Measurements from ENCODE around the gene SART1. TPM values are rescaled to one million over a fixed set of nuclear protein-coding genes. Genes with fewer than 3 reads are reported as not detected.

The SART1 gene
- total RNA-seq, 1 donor from 2014 or later = 26.0 TPM

DNA sequence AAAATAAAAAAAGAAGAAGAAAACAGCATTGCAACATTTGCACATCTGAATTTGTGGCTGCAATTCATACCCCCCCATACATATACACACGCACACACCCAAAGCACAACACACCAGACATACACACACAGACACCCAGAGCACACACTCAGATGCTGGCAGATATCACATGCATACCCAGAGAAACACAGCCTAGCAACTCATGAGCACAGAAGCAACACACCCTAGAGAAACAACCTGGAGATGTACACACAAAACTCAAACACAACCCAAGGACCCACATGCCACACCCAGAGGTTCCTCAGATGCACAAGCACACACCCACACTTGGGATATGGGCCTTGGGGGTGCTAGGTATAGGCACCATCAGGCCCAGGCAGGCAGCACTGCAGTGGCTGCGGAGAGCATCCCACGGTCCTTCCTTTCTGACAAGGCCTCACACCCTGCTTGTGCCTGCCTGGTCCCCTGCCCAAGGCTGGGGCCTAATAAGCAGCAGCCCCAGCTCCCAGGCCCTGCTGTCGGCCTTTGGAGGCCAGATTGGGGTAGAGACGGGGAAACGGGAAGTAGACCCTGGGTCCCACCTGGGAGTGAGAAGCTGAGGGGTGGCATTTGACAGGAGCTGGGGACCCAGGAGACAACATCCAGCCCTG, 53.4 kb downstream of the SART1 start:
- Histone ChIP-seq H3K4me1 (peaks cover 11% of the 10 kb centered on the region), H3K27me3 (no peaks in the 10 kb centered on the region), H3K9me3 (no peaks in the 10 kb centered on the region), H3K4me3 (no peak overlapping the region), H3K27ac (no peak overlapping the region), H3K36me3 (no peaks in the 10 kb centered on the region)
- intact Hi-C loops (cut with DNase I) = no loop called here
- no peak for DNase-seq (ENCODE audit: extremely low spot score in 2 of 2)
- TF ChIP-seq, protein P1, sequence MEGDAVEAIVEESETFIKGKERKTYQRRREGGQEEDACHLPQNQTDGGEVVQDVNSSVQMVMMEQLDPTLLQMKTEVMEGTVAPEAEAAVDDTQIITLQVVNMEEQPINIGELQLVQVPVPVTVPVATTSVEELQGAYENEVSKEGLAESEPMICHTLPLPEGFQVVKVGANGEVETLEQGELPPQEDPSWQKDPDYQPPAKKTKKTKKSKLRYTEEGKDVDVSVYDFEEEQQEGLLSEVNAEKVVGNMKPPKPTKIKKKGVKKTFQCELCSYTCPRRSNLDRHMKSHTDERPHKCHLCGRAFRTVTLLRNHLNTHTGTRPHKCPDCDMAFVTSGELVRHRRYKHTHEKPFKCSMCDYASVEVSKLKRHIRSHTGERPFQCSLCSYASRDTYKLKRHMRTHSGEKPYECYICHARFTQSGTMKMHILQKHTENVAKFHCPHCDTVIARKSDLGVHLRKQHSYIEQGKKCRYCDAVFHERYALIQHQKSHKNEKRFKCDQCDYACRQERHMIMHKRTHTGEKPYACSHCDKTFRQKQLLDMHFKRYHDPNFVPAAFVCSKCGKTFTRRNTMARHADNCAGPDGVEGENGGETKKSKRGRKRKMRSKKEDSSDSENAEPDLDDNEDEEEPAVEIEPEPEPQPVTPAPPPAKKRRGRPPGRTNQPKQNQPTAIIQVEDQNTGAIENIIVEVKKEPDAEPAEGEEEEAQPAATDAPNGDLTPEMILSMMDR (IDR thresholded peaks at IDR 0.05) = no peak
- TF ChIP-seq POLR2AphosphoS5 (IDR thresholded peaks at IDR 0.05; ENCODE audit: insufficient read depth in 1 of 2, low read depth in 1 of 2) (no peak), POLR2A (IDR thresholded peaks at IDR 0.05) (no peak)

DNA sequence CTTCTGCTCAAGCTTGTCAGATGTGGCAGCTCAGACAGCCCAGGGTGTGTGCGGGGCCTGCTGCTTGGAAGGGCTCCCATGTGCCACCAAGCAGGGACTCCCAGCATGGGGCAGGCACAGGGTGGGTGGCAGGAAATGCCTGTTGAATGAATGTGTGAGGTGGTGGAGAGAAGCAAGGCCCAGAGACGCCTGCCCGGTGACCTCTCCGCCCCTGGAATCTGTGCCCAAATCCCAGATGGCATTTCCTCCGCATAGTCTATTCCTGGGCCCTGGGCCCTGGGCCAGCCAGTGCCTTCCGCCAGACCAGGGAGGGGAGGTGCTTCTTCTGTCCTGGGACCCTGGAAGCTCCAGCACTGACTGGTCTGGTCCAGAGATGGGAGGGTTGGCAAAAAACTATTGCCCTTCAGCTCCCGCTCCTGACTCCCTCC, 53.9 kb downstream of the SART1 start:
- Histone ChIP-seq H3K36me3 (no peaks in the 10 kb centered on the region), H3K27ac (no peak overlapping the region), H3K4me3 (no peak overlapping the region), H3K4me1 (peaks cover 11% of the 10 kb centered on the region), H3K9me3 (no peaks in the 10 kb centered on the region), H3K27me3 (no peaks in the 10 kb centered on the region)
- no peak for DNase-seq (ENCODE audit: extremely low spot score in 2 of 2)
- TF ChIP-seq, protein P1 (IDR thresholded peaks at IDR 0.05) = no peak
- TF ChIP-seq POLR2A (IDR thresholded peaks at IDR 0.05) (no peak), POLR2AphosphoS5 (IDR thresholded peaks at IDR 0.05; ENCODE audit: insufficient read depth in 1 of 2, low read depth in 1 of 2) (no peak)
- intact Hi-C loops (cut with DNase I) = no loop called here

DNA sequence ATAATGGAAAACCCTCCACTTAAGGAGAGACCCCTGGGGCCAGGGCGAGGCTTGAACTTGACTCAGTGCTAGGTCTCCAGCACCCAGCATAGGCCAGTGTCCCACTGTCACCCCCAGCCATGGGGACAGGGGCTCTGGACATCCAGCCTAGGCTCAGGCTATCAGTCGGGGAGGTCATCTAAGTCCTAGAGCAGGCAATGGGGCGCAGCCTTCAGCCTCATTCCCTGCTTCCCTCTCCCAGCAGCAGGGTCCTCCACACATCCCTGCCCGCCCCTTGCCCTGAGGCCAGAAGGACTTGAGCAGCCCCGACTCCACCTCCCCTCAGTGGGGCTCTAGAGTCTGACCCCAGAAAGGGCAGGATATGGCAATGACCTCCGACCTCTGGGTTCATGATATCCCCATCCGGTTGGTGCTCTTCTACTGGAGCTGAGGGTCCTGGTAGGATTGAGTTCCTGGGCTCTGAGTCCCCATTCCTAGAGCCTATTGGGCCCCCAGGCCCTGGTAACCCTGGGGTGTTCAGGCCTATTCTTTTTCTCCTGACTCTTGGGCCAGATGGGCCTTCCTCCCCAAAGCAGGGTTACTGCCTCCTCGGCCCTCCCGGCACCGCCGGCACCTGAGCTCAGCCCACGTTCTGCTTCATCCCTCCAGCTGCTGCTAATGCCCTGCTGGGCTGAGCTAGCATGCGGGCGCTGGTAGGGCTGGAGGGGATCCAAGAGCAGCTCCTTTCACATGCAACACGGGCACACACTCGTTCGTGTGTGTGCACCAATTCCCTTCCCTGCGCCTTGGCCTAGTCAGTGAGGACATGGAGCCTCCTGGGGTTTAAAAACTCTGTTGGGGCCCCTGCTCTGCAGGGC, 54.6 kb downstream of the SART1 start:
- H3K27ac ChIP-seq = no peak overlapping the region
- DNase-seq (ENCODE audit: extremely low spot score in 2 of 2) = no peak
- H3K9me3 ChIP-seq = no peaks in the 10 kb centered on the region
- TF ChIP-seq POLR2AphosphoS5 (IDR thresholded peaks at IDR 0.05; ENCODE audit: insufficient read depth in 1 of 2, low read depth in 1 of 2) (no peak), POLR2A (IDR thresholded peaks at IDR 0.05) (no peak)
- TF ChIP-seq, protein P1 (IDR thresholded peaks at IDR 0.05) = no peak
- peaks cover 11% of the 10 kb centered on the region for H3K4me1 ChIP-seq
- no peaks in the 10 kb centered on the region for H3K36me3 ChIP-seq
- no peaks in the 10 kb centered on the region for H3K27me3 ChIP-seq
- no peak overlapping the region for H3K4me3 ChIP-seq
- intact Hi-C loops (cut with DNase I) = no loop called here

DNA sequence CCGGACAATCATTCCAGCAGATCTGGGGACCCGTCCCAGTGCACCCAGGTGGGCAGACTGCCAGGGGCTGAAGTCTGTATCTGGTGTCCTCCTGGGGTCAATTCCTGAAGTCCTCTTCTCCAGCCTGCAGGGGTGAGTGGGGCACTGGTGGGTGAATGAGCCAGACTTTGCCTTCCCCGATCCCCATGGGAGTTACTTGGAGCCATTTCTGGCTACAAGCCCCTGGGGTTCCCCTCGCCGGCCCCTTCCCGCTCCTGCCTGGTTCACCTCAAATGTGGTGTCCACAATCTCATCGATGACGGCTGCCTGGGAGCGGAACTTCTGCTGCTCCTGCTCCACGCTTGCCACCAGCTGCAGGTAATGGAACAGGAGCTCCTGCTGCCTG, 55.3 kb downstream of the SART1 start:
- H3K27ac ChIP-seq = no peak overlapping the region
- DNase-seq (ENCODE audit: extremely low spot score in 2 of 2) = no peak
- no peaks in the 10 kb centered on the region for H3K9me3 ChIP-seq
- H3K4me3 ChIP-seq = no peak overlapping the region
- TF ChIP-seq, protein P1 (IDR thresholded peaks at IDR 0.05) = no peak
- TF ChIP-seq POLR2AphosphoS5 (IDR thresholded peaks at IDR 0.05; ENCODE audit: insufficient read depth in 1 of 2, low read depth in 1 of 2) = no peak
- TF ChIP-seq POLR2A (IDR thresholded peaks at IDR 0.05) = no peak
- H3K27me3 ChIP-seq = no peaks in the 10 kb centered on the region
- H3K4me1 ChIP-seq = peaks cover 7% of the 10 kb centered on the region
- intact Hi-C loops (cut with DNase I) = no loop called here
- H3K36me3 ChIP-seq = no peaks in the 10 kb centered on the region

DNA sequence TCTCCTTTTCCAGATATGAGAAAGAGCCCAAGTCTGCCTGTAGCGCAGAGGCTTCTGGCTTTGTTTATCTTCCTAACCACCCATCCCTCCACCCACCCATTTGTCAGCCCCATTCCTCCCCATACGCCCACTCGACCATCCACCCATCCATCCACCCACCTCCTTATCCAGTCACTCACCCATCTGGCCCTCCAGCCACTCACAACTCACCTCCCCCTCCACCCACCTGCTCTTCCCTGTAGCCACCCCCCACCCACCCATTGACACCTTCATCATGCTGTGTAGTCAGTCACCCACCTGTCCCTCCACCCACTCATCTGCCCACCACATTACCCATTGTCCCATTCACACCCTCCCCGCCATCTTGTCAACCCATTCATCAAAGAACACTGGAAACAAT, 55.8 kb downstream of the SART1 start:
- DNase-seq (ENCODE audit: extremely low spot score in 2 of 2) = no peak

More for the DNA sequence above, 55.8 kb downstream of the SART1 start:
- Histone ChIP-seq H3K36me3 (no peaks in the 10 kb centered on the region), H3K27me3 (no peaks in the 10 kb centered on the region), H3K4me3 (no peak overlapping the region), H3K4me1 (peaks cover 4% of the 10 kb centered on the region), H3K9me3 (no peaks in the 10 kb centered on the region), H3K27ac (no peak overlapping the region)
- intact Hi-C loops (cut with DNase I) = no loop called here
- TF ChIP-seq, protein P1 (IDR thresholded peaks at IDR 0.05) = no peak
- TF ChIP-seq POLR2A (IDR thresholded peaks at IDR 0.05) (no peak), POLR2AphosphoS5 (IDR thresholded peaks at IDR 0.05; ENCODE audit: insufficient read depth in 1 of 2, low read depth in 1 of 2) (no peak)
